Astrocyte of the hippocampus (primary cell): Measurements from ENCODE around the gene HS6ST1.
"Not testable (repeated sequence)": the region's sequence is repeated elsewhere in the genome, so short reads cannot be mapped to it uniquely, and the experiment has no call there.

Experiments used
- DNase-seq: peaks from one replicate; pipeline ENCODE4 v3.0.0; 2011; ENCODE audit warnings: low read depth, low spot score

The HS6ST1 gene

GRCh38 chr2:128321784-128322714 is 3.4 kb upstream of the HS6ST1 start:
- DNase-seq: peak; percentile 96

- no peak for DNase-seq
Measured at GRCh38 chr2:128320906-128321771, 2.5 kb upstream of the HS6ST1 start.

GRCh38 chr2:128320192-128320905 is 1.7 kb upstream of the HS6ST1 start:
- DNase-seq: peak; percentile 2

- DNase-seq: no peak
Measured at GRCh38 chr2:128319631-128320191, 1.0 kb upstream of the HS6ST1 start.

- peak; percentile 49 for DNase-seq
Measured at GRCh38 chr2:128318245-128318644, 423 bp downstream of the HS6ST1 start.

GRCh38 chr2:128317899-128318225 is 806 bp downstream of the HS6ST1 start:
- DNase-seq: not testable (repeated sequence)

- peak; percentile 30 for DNase-seq
Measured at GRCh38 chr2:128317181-128317898, 1.3 kb downstream of the HS6ST1 start.

- DNase-seq: no peak
Measured at GRCh38 chr2:128316777-128317180, 1.9 kb downstream of the HS6ST1 start.

- peak; percentile 63 for DNase-seq
Measured at GRCh38 chr2:128315829-128316776, 2.6 kb downstream of the HS6ST1 start.

GRCh38 chr2:128315122-128315828 is 3.4 kb downstream of the HS6ST1 start:
- peak; percentile 10 for DNase-seq

GRCh38 chr2:128314348-128315121 is 4.1 kb downstream of the HS6ST1 start:
- DNase-seq: peak; percentile 2

- DNase-seq: no peak
Measured at GRCh38 chr2:128313931-128314347, 4.7 kb downstream of the HS6ST1 start.

- peak; percentile 67 for DNase-seq
Measured at GRCh38 chr2:128313091-128313836, 5.4 kb downstream of the HS6ST1 start.

GRCh38 chr2:128312411-128312810 is 6.3 kb downstream of the HS6ST1 start:
- no peak for DNase-seq

GRCh38 chr2:128311755-128312341 is 6.8 kb downstream of the HS6ST1 start:
- DNase-seq: peak; percentile 1

- no peak for DNase-seq
Measured at GRCh38 chr2:128311216-128311754, 7.4 kb downstream of the HS6ST1 start.

- no peak for DNase-seq
Measured at GRCh38 chr2:128310761-128311160, 7.9 kb downstream of the HS6ST1 start.
